ENCODE results near the gene CXXC5. TPM values are rescaled to one million over a fixed set of nuclear protein-coding genes. Genes with fewer than 3 reads are reported as not detected.

The CXXC5 gene
- total and polyA plus RNA-seq, 9 of the 15 experiments (the other 6 are each of a cell fraction or from before 2014, with no cell fraction given): 1.9 to 123 (median 45.8) TPM

DNA sequence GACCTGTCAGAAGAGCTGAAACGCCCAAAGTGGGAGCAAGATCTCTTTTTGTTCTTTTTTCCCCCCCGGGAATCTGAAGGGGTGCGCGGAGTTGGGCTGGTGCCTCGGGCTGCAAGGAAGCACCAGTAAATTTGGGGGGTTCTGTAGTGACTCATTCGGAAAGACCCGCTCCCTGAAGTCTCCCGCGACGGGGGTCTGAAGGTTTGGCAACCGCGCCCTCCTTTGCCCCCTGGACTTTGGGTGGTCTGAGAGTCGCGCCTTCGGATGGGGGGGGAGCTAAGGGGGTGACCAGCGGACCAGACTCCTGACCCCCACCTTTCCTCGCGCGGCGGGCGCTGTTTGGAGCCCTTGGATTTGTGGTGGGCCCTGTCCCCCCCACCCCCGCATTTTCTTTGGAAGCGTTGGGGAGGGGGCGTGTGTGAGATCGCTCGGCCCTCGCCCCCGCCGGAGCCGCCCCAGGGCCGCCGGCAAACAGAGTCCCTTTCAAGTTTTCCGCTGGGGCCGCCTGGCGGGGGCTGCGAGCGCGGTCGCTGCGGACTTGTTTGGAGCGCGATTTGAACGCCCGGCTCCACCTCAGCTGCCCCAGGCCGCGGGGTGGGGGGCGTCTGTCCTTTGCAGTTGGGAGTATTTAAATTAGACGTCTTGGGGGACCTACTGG, 2.0 kb downstream of the CXXC5 start (continued):
- no peak for TF ChIP-seq ZNF134 (CRISPR knock-in tag; conservative IDR thresholded peaks at IDR 0.05)
- TF ChIP-seq TOE1 (IDR thresholded peaks at IDR 0.05; ENCODE audit: borderline replicate concordance): no peak
- no peak for TF ChIP-seq TOE1 (CRISPR knock-in tag; IDR thresholded peaks at IDR 0.05; ENCODE audit: borderline replicate concordance, low read depth)
- TF ChIP-seq ZBTB17 (CRISPR knock-in tag; IDR thresholded peaks at IDR 0.05): no peak
- TF ChIP-seq SPI1 (IDR thresholded peaks at IDR 0.05; ENCODE audit: borderline replicate concordance, low read depth, low read length): no peak
- TF ChIP-seq KDM5B (IDR thresholded peaks at IDR 0.05; ENCODE audit: insufficient replicate concordance, low read depth, low read length): peak; percentile 21
- peak in 1 of 2 experiments; percentile 8; a peak in 1 of 4 replicates for TF ChIP-seq SIN3A (IDR thresholded peaks at IDR 0.05; ENCODE audit: borderline replicate concordance in 2 of 2, control insufficient read depth in 1 of 2, low read depth in 2 of 2, low read length in 2 of 2)
- no peak for TF ChIP-seq RBM25 (IDR thresholded peaks at IDR 0.05; ENCODE audit: low read depth, low read length, severe bottlenecking)
- TF ChIP-seq ASH1L (IDR thresholded peaks at IDR 0.05; ENCODE audit: borderline replicate concordance, low read depth, partially characterized antibody): no peak
- no peak for TF ChIP-seq ZBTB1 (CRISPR knock-in tag; IDR thresholded peaks at IDR 0.05; ENCODE audit: borderline replicate concordance, low read depth)
- TF ChIP-seq, protein P1, sequence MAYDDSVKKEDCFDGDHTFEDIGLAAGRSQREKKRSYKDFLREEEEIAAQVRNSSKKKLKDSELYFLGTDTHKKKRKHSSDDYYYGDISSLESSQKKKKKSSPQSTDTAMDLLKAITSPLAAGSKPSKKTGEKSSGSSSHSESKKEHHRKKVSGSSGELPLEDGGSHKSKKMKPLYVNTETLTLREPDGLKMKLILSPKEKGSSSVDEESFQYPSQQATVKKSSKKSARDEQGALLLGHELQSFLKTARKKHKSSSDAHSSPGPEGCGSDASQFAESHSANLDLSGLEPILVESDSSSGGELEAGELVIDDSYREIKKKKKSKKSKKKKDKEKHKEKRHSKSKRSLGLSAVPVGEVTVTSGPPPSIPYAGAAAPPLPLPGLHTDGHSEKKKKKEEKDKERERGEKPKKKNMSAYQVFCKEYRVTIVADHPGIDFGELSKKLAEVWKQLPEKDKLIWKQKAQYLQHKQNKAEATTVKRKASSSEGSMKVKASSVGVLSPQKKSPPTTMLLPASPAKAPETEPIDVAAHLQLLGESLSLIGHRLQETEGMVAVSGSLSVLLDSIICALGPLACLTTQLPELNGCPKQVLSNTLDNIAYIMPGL (CRISPR knock-in tag; IDR thresholded peaks at IDR 0.05): no peak; the same call in 1 of the 2 replicates
- no peak for TF ChIP-seq SIX5 (IDR thresholded peaks at IDR 0.05; ENCODE audit: borderline replicate concordance in 1 of 2, insufficient read depth in 1 of 2, low read depth in 1 of 2, low read length in 2 of 2)
- TF ChIP-seq SMARCA5 (IDR thresholded peaks at IDR 0.05): no peak
- no peak for TF ChIP-seq SRF (CRISPR knock-in tag; IDR thresholded peaks at IDR 0.05)
- TF ChIP-seq POLR2AphosphoS5 (IDR thresholded peaks at IDR 0.05; ENCODE audit: control insufficient read depth, insufficient read depth, low read depth, low read length): no peak
- no peak for TF ChIP-seq DMBX1 (CRISPR knock-in tag; IDR thresholded peaks at IDR 0.05; ENCODE audit: borderline replicate concordance)
- no peak for TF ChIP-seq ZNF764 (CRISPR knock-in tag; IDR thresholded peaks at IDR 0.05; ENCODE audit: low read depth)
- no peak for TF ChIP-seq ZNF324 (CRISPR knock-in tag; IDR thresholded peaks at IDR 0.05)
- TF ChIP-seq HNRNPL (IDR thresholded peaks at IDR 0.05; ENCODE audit: low read depth, low read length): no peak
- TF ChIP-seq ZHX1 (conservative IDR thresholded peaks at IDR 0.05; ENCODE audit: low read length): no peak
- no peak for TF ChIP-seq NR3C1 (CRISPR knock-in tag; IDR thresholded peaks at IDR 0.05)
- TF ChIP-seq, protein P2, sequence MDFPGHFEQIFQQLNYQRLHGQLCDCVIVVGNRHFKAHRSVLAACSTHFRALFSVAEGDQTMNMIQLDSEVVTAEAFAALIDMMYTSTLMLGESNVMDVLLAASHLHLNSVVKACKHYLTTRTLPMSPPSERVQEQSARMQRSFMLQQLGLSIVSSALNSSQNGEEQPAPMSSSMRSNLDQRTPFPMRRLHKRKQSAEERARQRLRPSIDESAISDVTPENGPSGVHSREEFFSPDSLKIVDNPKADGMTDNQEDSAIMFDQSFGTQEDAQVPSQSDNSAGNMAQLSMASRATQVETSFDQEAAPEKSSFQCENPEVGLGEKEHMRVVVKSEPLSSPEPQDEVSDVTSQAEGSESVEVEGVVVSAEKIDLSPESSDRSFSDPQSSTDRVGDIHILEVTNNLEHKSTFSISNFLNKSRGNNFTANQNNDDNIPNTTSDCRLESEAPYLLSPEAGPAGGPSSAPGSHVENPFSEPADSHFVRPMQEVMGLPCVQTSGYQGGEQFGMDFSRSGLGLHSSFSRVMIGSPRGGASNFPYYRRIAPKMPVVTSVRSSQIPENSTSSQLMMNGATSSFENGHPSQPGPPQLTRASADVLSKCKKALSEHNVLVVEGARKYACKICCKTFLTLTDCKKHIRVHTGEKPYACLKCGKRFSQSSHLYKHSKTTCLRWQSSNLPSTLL (IDR thresholded peaks at IDR 0.05): no peak

Data from K562 (cell line).